Common myeloid progenitor, CD34-positive (primary cell): ENCODE data around the gene KIF21B.

Experiments
- CTCF ChIA-PET: fragments of 350-600 bp; sonication (Branson Sonifier 250); formaldehyde crosslinking; loops from one replicate; lab custom pipeline; 2021; ENCODE audit warnings: antibody characterized with exemption; lab: Charles Lee
- POLR2A ChIA-PET: fragments of 350-600 bp; sonication (Branson Sonifier 250); formaldehyde crosslinking; loops from one replicate; lab custom pipeline; 2021; ENCODE audit warnings: antibody characterized with exemption; lab: Charles Lee
- DNase-seq, 3 donors: peaks; one replicate each; pipeline versions ENCODE4 v3.0.0 to v3.0.0-alpha.2; 2013
- H3K27ac ChIP-seq, 2 experiments: 1 replicate in 1 of 2; 2 replicates in 1 of 2; pipeline ENCODE4 v1.7.0; 2013; ENCODE audit warnings: inconsistent platforms in 2 of 2, low read length in 2 of 2, mild to moderate bottlenecking in 2 of 2, low read depth in 1 of 2, moderate library complexity in 1 of 2; ENCODE audit not compliant: severe bottlenecking in 2 of 2, insufficient read depth in 1 of 2, poor library complexity in 1 of 2
- H3K27me3 ChIP-seq, 5 experiments: replicated peaks in 2 of 5; 1 replicate in 3 of 5; 2 replicates in 2 of 5; pipeline versions ENCODE4 v1.6.1 to v1.7.0; 2013; ENCODE audit warnings: low read length in 4 of 5, mild to moderate bottlenecking in 2 of 5, moderate library complexity in 2 of 5, inconsistent platforms in 1 of 5; ENCODE audit not compliant: insufficient read depth in 5 of 5, control insufficient read depth in 4 of 5
- H3K36me3 ChIP-seq, 4 experiments: 1 replicate in 2 of 4; 2 replicates in 2 of 4; pipeline versions ENCODE4 v1.6.1 to v1.7.0; 2013; ENCODE audit warnings: low read length in 3 of 4, control low read depth in 1 of 4, mild to moderate bottlenecking in 1 of 4; ENCODE audit not compliant: control insufficient read depth in 4 of 4, insufficient read depth in 4 of 4
- H3K4me1 ChIP-seq, 4 experiments: 1 replicate in 3 of 4; 2 replicates in 1 of 4; pipeline versions ENCODE4 v1.6.1 to v1.7.1; 2013; ENCODE audit warnings: low read length in 3 of 4, mild to moderate bottlenecking in 3 of 4, control low read depth in 1 of 4, inconsistent platforms in 1 of 4, moderate library complexity in 1 of 4; ENCODE audit not compliant: control insufficient read depth in 4 of 4, insufficient read depth in 4 of 4; ENCODE audit errors: control extremely low read depth in 1 of 4
- H3K4me3 ChIP-seq, 7 experiments: 1 replicate in 4 of 7; 2 replicates in 3 of 7; pipeline versions ENCODE4 v1.5.1 to v1.7.0; 2013; ENCODE audit warnings: mild to moderate bottlenecking in 7 of 7, low read length in 6 of 7, moderate library complexity in 6 of 7, inconsistent platforms in 2 of 7, low read depth in 2 of 7, control low read depth in 1 of 7; ENCODE audit not compliant: insufficient read depth in 4 of 7, control insufficient read depth in 1 of 7; ENCODE audit errors: extremely low read depth in 1 of 7
- H3K9me3 ChIP-seq, 5 experiments: 1 replicate in 4 of 5; 2 replicates in 1 of 5; pipeline versions ENCODE4 v1.6.1 to v1.7.1; 2013; ENCODE audit warnings: low read length in 4 of 5, mild to moderate bottlenecking in 2 of 5, inconsistent platforms in 1 of 5, low read depth in 1 of 5, moderate library complexity in 1 of 5; ENCODE audit not compliant: control insufficient read depth in 4 of 5, insufficient read depth in 2 of 5; ENCODE audit errors: control extremely low read depth in 1 of 5
- WGBS: methylation state at CpG from one replicate; pipeline ENCODE4 v1.1.5; 2013; ENCODE audit not compliant: insufficient coverage; 5-methylcytosine and 5-hydroxymethylcytosine counted together

KIF21B gene

GRCh38 chr1:200925831-200926230, 97.7 kb downstream of the KIF21B start:
- DNase-seq: peak in 2 of 3 donors; percentile 50 to 66
- CTCF ChIA-PET: no interaction called here
- Histone ChIP-seq H3K4me1 (peaks cover 0 to 2% (median 0%) of the 10 kb centered on the region in 4 experiments), H3K27ac (no peak overlapping the region), H3K9me3 (peaks cover 0 to under 1% (median 0%) of the 10 kb centered on the region in 5 experiments), H3K36me3 (no peaks in the 10 kb centered on the region), H3K4me3 (no peak overlapping the region), H3K27me3 (no peaks in the 10 kb centered on the region)
- POLR2A ChIA-PET: no interaction called here
- no CpG with 5 or more reads among the region's 4 CpGs for WGBS

- no peak overlapping the region for H3K4me3 ChIP-seq
- no peaks in the 10 kb centered on the region for H3K36me3 ChIP-seq
- POLR2A ChIA-PET: no interaction called here
- H3K4me1 ChIP-seq: peaks cover 0 to 9% (median 0%) of the 10 kb centered on the region in 4 experiments
- no CpG with 5 or more reads among the region's 1 CpG for WGBS
- H3K27me3 ChIP-seq: no peaks in the 10 kb centered on the region
- CTCF ChIA-PET: no interaction called here
- H3K27ac ChIP-seq: no peak overlapping the region
- DNase-seq: no peak
- no peaks in the 10 kb centered on the region for H3K9me3 ChIP-seq
These were observed 99.9 kb downstream of the KIF21B start for GRCh38 chr1:200923601-200924000.

GRCh38 chr1:200922406-200922805, 101.1 kb downstream of the KIF21B start:
- Histone ChIP-seq H3K27me3 (no peaks in the 10 kb centered on the region), H3K36me3 (no peaks in the 10 kb centered on the region), H3K4me3 (no peak overlapping the region), H3K4me1 (peaks cover 0 to 9% (median 0%) of the 10 kb centered on the region in 4 experiments), H3K27ac (no peak overlapping the region), H3K9me3 (no peaks in the 10 kb centered on the region)
- DNase-seq: no peak
- POLR2A ChIA-PET: no interaction called here
- WGBS: 94% methylated on average over 2 of the region's 2 CpGs
- CTCF ChIA-PET: no interaction called here

GRCh38 chr1:200921571-200922110, 101.9 kb downstream of the KIF21B start:
- Histone ChIP-seq H3K9me3 (no peaks in the 10 kb centered on the region), H3K27me3 (no peaks in the 10 kb centered on the region), H3K27ac (no peak overlapping the region), H3K4me3 (no peak overlapping the region), H3K4me1 (peaks cover 0 to 9% (median 0%) of the 10 kb centered on the region in 4 experiments), H3K36me3 (no peaks in the 10 kb centered on the region)
- 92% methylated on average over 7 of the region's 9 CpGs for WGBS
- no peak for DNase-seq
- POLR2A ChIA-PET: no interaction called here
- CTCF ChIA-PET: interaction anchor here (1.1 kb wide), 1 partner anchor 16 kb away, joined by 4 read pairs; no protein-coding TSS in a partner anchor
